Endothelial cell of umbilical vein (primary cell): ENCODE data around the gene MAP3K10. TPM values are rescaled to one million over a fixed set of nuclear protein-coding genes. Genes with fewer than 3 reads are reported as not detected.

ENCODE experiments used
- BruUV-seq: library from RNA; stranded (reverse); fragments of 400-500 nt; replicated peaks from 2 replicates; lab custom pipeline; 2021; lab: Mats Ljungman, UMichigan
- CTCF ChIA-PET: fragments of 300-600, 350-600 bp; sonication (Branson Sonifier 250); formaldehyde crosslinking; loops from one replicate; lab custom pipeline; 2021; ENCODE audit warnings: antibody characterized with exemption, inconsistent platforms; lab: Charles Lee
- POLR2A ChIA-PET: fragments of 300-600, 350-600 bp; sonication (Branson Sonifier 250); formaldehyde crosslinking; loops from one replicate; lab custom pipeline; 2021; ENCODE audit warnings: antibody characterized with exemption, inconsistent platforms; lab: Charles Lee
- DNase-seq: peaks from one replicate; pipeline ENCODE4 v3.0.0-alpha.2; 2011; ENCODE audit warnings: low read depth, low spot score
- FAIRE-seq: peaks from 2 replicates; lab custom pipeline; 2011; peaks lifted over from hg19 to GRCh38; lab: Jason Lieb, UNC
- H2AFZ ChIP-seq: 2 replicates; pipeline ENCODE4 v1.6.0; 2012; ENCODE audit warnings: low read depth, low read length, control low read depth, inconsistent platforms
- H3K27ac ChIP-seq: 2 replicates; pipeline ENCODE4 v1.5.1; 2011; ENCODE audit warnings: low read depth, mild to moderate bottlenecking, control low read depth, low read length, moderate library complexity; ENCODE audit not compliant: insufficient read depth
- H3K27me3 ChIP-seq, 2 experiments: 2 replicates each; pipeline versions ENCODE4 v1.6.0 to v1.6.1; 2011; ENCODE audit warnings: low read length in 2 of 2, mixed read lengths in 1 of 2; ENCODE audit not compliant: control insufficient read depth in 2 of 2, insufficient read depth in 2 of 2
- H3K36me3 ChIP-seq, 2 experiments: 2 replicates in 1 of 2; 3 replicates in 1 of 2; pipeline ENCODE4 v1.5.1; 2011; ENCODE audit warnings: low read length in 2 of 2, mild to moderate bottlenecking in 1 of 2, moderate library complexity in 1 of 2; ENCODE audit not compliant: control insufficient read depth in 2 of 2, insufficient read depth in 2 of 2; ENCODE audit errors: extremely low read depth in 1 of 2
- H3K4me1 ChIP-seq: 3 replicates; pipeline ENCODE4 v1.5.1; 2011; ENCODE audit warnings: mild to moderate bottlenecking, low read length; ENCODE audit not compliant: control insufficient read depth, insufficient read depth; ENCODE audit errors: extremely low read depth
- H3K4me2 ChIP-seq: 2 replicates; pipeline ENCODE4 v1.6.1; 2011; ENCODE audit warnings: low read length, control low read depth, mixed read lengths; ENCODE audit not compliant: insufficient read depth
- H3K4me3 ChIP-seq, 3 experiments: fragments of 200-600 bp in 1 of 3; sonication (generic), shearing (Covaris generic) in 1 of 3; replicated peaks in 1 of 3; 2 replicates each; pipeline ENCODE4 v1.5.1; 2011 to 2016; ENCODE audit warnings: control low read depth in 3 of 3, low read length in 3 of 3, mild to moderate bottlenecking in 2 of 3, inconsistent platforms in 1 of 3, low read depth in 1 of 3, moderate library complexity in 1 of 3; ENCODE audit not compliant: insufficient read depth in 1 of 3
- H3K79me2 ChIP-seq: 2 replicates; pipeline ENCODE4 v1.6.0; 2012; ENCODE audit warnings: low read length, inconsistent platforms; ENCODE audit not compliant: control insufficient read depth, insufficient read depth
- H3K9ac ChIP-seq: replicated peaks from 2 replicates; pipeline ENCODE3; 2011; ENCODE audit warnings: low read length, control low read depth; ENCODE audit not compliant: insufficient read depth; ENCODE audit errors: extremely low read depth
- H3K9me1 ChIP-seq: replicated peaks from 3 replicates; pipeline ENCODE4 v1.6.0; 2011; ENCODE audit warnings: mild to moderate bottlenecking, low read length; ENCODE audit not compliant: control insufficient read depth, insufficient read depth; ENCODE audit errors: extremely low read depth
- H3K9me3 ChIP-seq: replicated peaks from 2 replicates; pipeline ENCODE4 v1.5.1; 2012; ENCODE audit warnings: low read length, inconsistent platforms; ENCODE audit not compliant: control insufficient read depth, insufficient read depth
- H4K20me1 ChIP-seq: replicated peaks from 2 replicates; pipeline ENCODE3; 2011; ENCODE audit warnings: mild to moderate bottlenecking, low read length; ENCODE audit not compliant: control insufficient read depth, insufficient read depth; ENCODE audit errors: extremely low read depth
- CTCF ChIP-seq, 2 donors: IDR thresholded peaks; 1 replicate in 1 of 2; 2 replicates in 1 of 2; pipeline ENCODE4 v1.5.1; 2011; ENCODE audit warnings: low read length in 2 of 2, mild to moderate bottlenecking in 2 of 2, moderate library complexity in 2 of 2, control low read depth in 1 of 2, inconsistent platforms in 1 of 2, low read depth in 1 of 2; ENCODE audit not compliant: insufficient read depth in 1 of 2; ENCODE audit errors: extremely low read depth in 1 of 2
- EZH2 ChIP-seq: IDR thresholded peaks from 2 replicates; pipeline ENCODE4 v1.6.1; 2012; ENCODE audit warnings: borderline replicate concordance, low read depth, mild to moderate bottlenecking, moderate library complexity, low read length, inconsistent platforms; ENCODE audit not compliant: severe bottlenecking
- FOS ChIP-seq: IDR thresholded peaks from 2 replicates; pipeline ENCODE4 v1.6.1; 2011; ENCODE audit warnings: mild to moderate bottlenecking, low read length, moderate library complexity, borderline replicate concordance; ENCODE audit not compliant: insufficient read depth
- GATA2 ChIP-seq: IDR thresholded peaks from 2 replicates; pipeline ENCODE4 v1.7.0; 2011; ENCODE audit warnings: low read depth, mild to moderate bottlenecking, moderate library complexity, mixed read lengths, low read length; ENCODE audit not compliant: insufficient read length, insufficient read depth
- JUN ChIP-seq: IDR thresholded peaks from 2 replicates; pipeline ENCODE4 v1.6.1; 2011; ENCODE audit warnings: borderline replicate concordance, low read depth; ENCODE audit not compliant: insufficient read length, insufficient read depth
- MAX ChIP-seq: IDR thresholded peaks from 2 replicates; pipeline ENCODE4 v1.6.1; 2011; ENCODE audit not compliant: insufficient read depth, insufficient read length
- MYC ChIP-seq: IDR thresholded peaks from one replicate; pipeline ENCODE4 v1.6.1; 2011; ENCODE audit warnings: mild to moderate bottlenecking, low read depth, low read length
- POLR2A ChIP-seq: IDR thresholded peaks from 2 replicates; pipeline ENCODE4 v1.6.1; 2012; ENCODE audit warnings: low read depth, mild to moderate bottlenecking, control low read depth, low read length
- POLR2AphosphoS5 ChIP-seq: IDR thresholded peaks from 2 replicates; pipeline ENCODE4 v1.6.1; 2012; ENCODE audit warnings: low read depth, mild to moderate bottlenecking, control low read depth, low read length, moderate library complexity; ENCODE audit not compliant: insufficient read depth
- dilution Hi-C: fragments of 300-500 bp; cut with MboI; formaldehyde crosslinking; loops from one replicate; pipeline ENCODE4 v1.15.0; 2019; ENCODE audit warnings: low sequenced_read_pairs; ENCODE audit not compliant: extremely low pct_ligation_motif_present
- intact Hi-C: fragments of 100-400 bp; cut with micrococcal nuclease; formaldehyde crosslinking; loops from one replicate; pipeline ENCODE4 v1.10.0; 2022
- polyA plus RNA-seq, 4 experiments: library from polyadenylated mRNA; depleted of rRNA in 3 of 4; stranded (reverse) in 3 of 4; unstranded in 1 of 4; fragments of >200 nt; gene quantifications; 2 replicates each; pipeline versions ENCODE4 v1.2.1 to v1.2.3, GENCODE V29; 2011 to 2012; ENCODE audit warnings: missing spikeins in 1 of 4
- total RNA-seq: library from RNA; stranded (reverse); gene quantifications from 2 replicates; pipeline ENCODE4 v1.2.3, GENCODE V29; 2021

The MAP3K10 gene
- total and polyA plus RNA-seq, 2 donors (not counting 3 experiments of a cell fraction or from before 2014, with no cell fraction given): 6.3 to 19.4 TPM

- Histone ChIP-seq H3K9ac (no peak overlapping the region), H4K20me1 (no peaks in the 10 kb centered on the region), H2AFZ (peak overlapping the region; percentile 22), H3K9me1 (no peaks in the 10 kb centered on the region), H3K4me1 (peaks cover 14% of the 10 kb centered on the region), H3K9me3 (no peaks in the 10 kb centered on the region), H3K4me2 (peak overlapping the region; percentile 5), H3K4me3 (no peak overlapping the region), H3K36me3 (no peaks in the 10 kb centered on the region), H3K27ac (no peak overlapping the region), H3K27me3 (peaks cover 23 to 35% of the 10 kb centered on the region in 2 experiments), H3K79me2 (no peaks in the 10 kb centered on the region)
- DNase-seq (no peak), FAIRE-seq (no peak)
- no peak for TF ChIP-seq POLR2AphosphoS5
- TF ChIP-seq EZH2: no peak
- no peak for TF ChIP-seq JUN
- no peak for TF ChIP-seq GATA2
- no peak for TF ChIP-seq FOS
- no peak for TF ChIP-seq POLR2A
- no peak for TF ChIP-seq MAX
- no peak for TF ChIP-seq CTCF (IDR thresholded peaks at IDR 0.05; ENCODE audit: extremely low read depth in 1 of 2, insufficient read depth in 1 of 2, low read depth in 1 of 2, low read length in 2 of 2)
- TF ChIP-seq MYC: no peak
- dilution Hi-C loops: no loop called here
- CTCF ChIA-PET: no interaction called here
- POLR2A ChIA-PET: no interaction called here
- intact Hi-C loops: no loop called here
- no TSS peak for BruUV-seq
Observed at GRCh38 chr19:40225440-40226305, 34.4 kb downstream of the MAP3K10 start.
